GM23338 (cell line): ENCODE measurements around the gene LHX4. TPM values are rescaled to one million over a fixed set of nuclear protein-coding genes. Genes with fewer than 3 reads are reported as not detected.

Experiments used
- ATAC-seq: fragments of 200-7000 bp; cut with Tn5 transposase; 3 replicates; pipeline ENCODE4 v1.9.1; 2020
- DNase-seq: peaks from one replicate; pipeline ENCODE4 v3.0.0-alpha.2; 2015; ENCODE audit warnings: low spot score
- H2AFZ ChIP-seq: fragments of 200-600 bp; sonication (generic); 2 replicates; pipeline ENCODE4 v1.8.0; 2016; ENCODE audit warnings: antibody characterized with exemption, mild to moderate bottlenecking, moderate library complexity
- H3F3A ChIP-seq: fragments of 200-600 bp; sonication (generic); replicated peaks from 2 replicates; pipeline ENCODE4 v1.8.0; 2017; ENCODE audit warnings: antibody characterized with exemption, mixed run types, low read depth
- H3K27ac ChIP-seq: fragments of 200-600 bp; sonication (generic); 2 replicates; pipeline ENCODE4 v1.6.1; 2016; ENCODE audit warnings: low read depth
- H3K27me3 ChIP-seq: fragments of 200-600 bp; sonication (generic); 2 replicates; pipeline ENCODE4 v1.8.0; 2016; ENCODE audit warnings: mild to moderate bottlenecking, mixed run types, moderate library complexity; ENCODE audit not compliant: insufficient read depth
- H3K36me3 ChIP-seq: fragments of 200-600 bp; sonication (generic); 2 replicates; pipeline ENCODE4 v1.8.0; 2016; ENCODE audit warnings: mild to moderate bottlenecking; ENCODE audit not compliant: insufficient read depth
- H3K4me1 ChIP-seq: fragments of 200-600 bp; sonication (generic); 2 replicates; pipeline ENCODE4 v1.8.0; 2016; ENCODE audit warnings: mild to moderate bottlenecking, moderate library complexity; ENCODE audit not compliant: insufficient read depth
- H3K4me2 ChIP-seq: fragments of 200-600 bp; sonication (generic); 2 replicates; pipeline ENCODE4 v1.7.1; 2017; ENCODE audit warnings: mixed run types
- H3K4me3 ChIP-seq: fragments of 200-600 bp; sonication (generic); 2 replicates; pipeline ENCODE4 v1.6.1; 2016; ENCODE audit warnings: mixed run types
- H3K79me2 ChIP-seq: fragments of 200-600 bp; sonication (generic); replicated peaks from 2 replicates; pipeline ENCODE4 v1.8.0; 2017; ENCODE audit warnings: mild to moderate bottlenecking; ENCODE audit not compliant: insufficient read depth
- H3K9me2 ChIP-seq: fragments of 200-600 bp; sonication (generic); 2 replicates; pipeline ENCODE4 v1.8.0; 2017; ENCODE audit not compliant: insufficient read depth
- H4K20me1 ChIP-seq: fragments of 200-600 bp; sonication (generic); replicated peaks from 2 replicates; pipeline ENCODE4 v1.8.0; 2017; ENCODE audit warnings: mild to moderate bottlenecking; ENCODE audit not compliant: insufficient read depth
- H3K27ac Mint-ChIP-seq: 2 replicates; pipeline ENCODE4 v1.8.0; 2020; ENCODE audit warnings: inconsistent platforms, mild to moderate bottlenecking, moderate library complexity, mixed read lengths
- H3K27me3 Mint-ChIP-seq: 3 replicates; pipeline ENCODE4 v1.8.0; 2022; ENCODE audit warnings: low read depth, mild to moderate bottlenecking, moderate library complexity, mixed read lengths, inconsistent platforms; ENCODE audit not compliant: insufficient read depth, poor library complexity
- H3K36me3 Mint-ChIP-seq: 3 replicates; pipeline ENCODE4 v1.8.0; 2021; ENCODE audit warnings: low read depth, mild to moderate bottlenecking, inconsistent platforms, moderate library complexity, mixed read lengths
- H3K4me1 Mint-ChIP-seq: 3 replicates; pipeline ENCODE4 v1.8.0; 2020; ENCODE audit warnings: mild to moderate bottlenecking, inconsistent platforms, mixed read lengths
- H3K4me3 Mint-ChIP-seq: 3 replicates; pipeline ENCODE4 v1.8.0; 2021; ENCODE audit warnings: moderate library complexity, mild to moderate bottlenecking, inconsistent platforms, mixed read lengths
- H3K9me3 Mint-ChIP-seq: 3 replicates; pipeline ENCODE4 v1.8.0; 2020; ENCODE audit warnings: moderate library complexity, mild to moderate bottlenecking, inconsistent platforms, mixed read lengths
- CREB1 ChIP-seq: fragments of 250-450 bp; sonication (Bioruptor Pico); IDR thresholded peaks from 2 replicates; pipeline ENCODE4 v1.5.0; 2020; ENCODE audit warnings: low read depth, mild to moderate bottlenecking, moderate library complexity
- CTCF ChIP-seq, 2 experiments: fragments of 200-600 bp in 1 of 2; sonication (generic) in 1 of 2; conservative IDR thresholded peaks; 2 replicates each; pipeline versions ENCODE4 v1.5.1 to v1.6.1; 2016 to 2017; ENCODE audit warnings: antibody characterized with exemption in 2 of 2, low read depth in 2 of 2, mild to moderate bottlenecking in 2 of 2, moderate library complexity in 1 of 2
- EZH2 ChIP-seq: fragments of 200-600 bp; sonication (generic); IDR thresholded peaks from one replicate; pipeline ENCODE4 v1.8.0; 2017; ENCODE audit warnings: antibody characterized with exemption, mild to moderate bottlenecking, low read depth; ENCODE audit not compliant: unreplicated experiment
- EZH2phosphoT487 ChIP-seq: fragments of 200-600 bp; sonication (generic); IDR thresholded peaks from one replicate; pipeline ENCODE4 v1.8.1; 2018; ENCODE audit warnings: antibody characterized with exemption; ENCODE audit not compliant: unreplicated experiment
- JUNB ChIP-seq: IDR thresholded peaks from one replicate; pipeline ENCODE4 v1.6.1; 2016; ENCODE audit warnings: antibody characterized with exemption; ENCODE audit not compliant: unreplicated experiment
- NANOG ChIP-seq: IDR thresholded peaks from 2 replicates; pipeline ENCODE4 v1.6.1; 2016; ENCODE audit warnings: antibody characterized with exemption, borderline replicate concordance
- POLR2AphosphoS5 ChIP-seq: IDR thresholded peaks from 2 replicates; pipeline ENCODE4 v1.6.1; 2016; ENCODE audit warnings: antibody characterized with exemption, low read depth
- REST ChIP-seq: IDR thresholded peaks from one replicate; pipeline ENCODE4 v1.6.1; 2018; ENCODE audit warnings: antibody characterized with exemption; ENCODE audit not compliant: unreplicated experiment
- STAT1 ChIP-seq: IDR thresholded peaks from one replicate; pipeline ENCODE4 v1.6.1; 2016; ENCODE audit warnings: antibody characterized with exemption; ENCODE audit not compliant: unreplicated experiment
- ZNF114 ChIP-seq: fragments of 250-450 bp; sonication (Bioruptor Pico); IDR thresholded peaks from 2 replicates; pipeline ENCODE4 v1.5.0; 2020; ENCODE audit warnings: mild to moderate bottlenecking, moderate library complexity
- ZNF331 ChIP-seq: fragments of 250-450 bp; sonication (Bioruptor Pico); IDR thresholded peaks from 2 replicates; pipeline ENCODE4 v1.5.0; 2020; ENCODE audit warnings: low read depth, mild to moderate bottlenecking, moderate library complexity
- polyA plus RNA-seq: library from polyadenylated mRNA; unstranded; fragments of >200 nt; fragmentation: Nextera tagmentation; extraction: Ambion mirVana; gene quantifications from 2 replicates; pipeline ENCODE4 v1.2.1, GENCODE V29; 2016
- total RNA-seq: library from RNA; depleted of rRNA; stranded (reverse); fragments of >200 nt; shearing (Covaris generic); gene quantifications from 2 replicates; pipeline ENCODE4 v1.2.3, GENCODE V29; 2014
- TF ChIP-seq, protein P1 (sequence below): fragments of 250-450 bp; sonication (Bioruptor Pico); IDR thresholded peaks from 2 replicates; pipeline ENCODE4 v1.5.0; 2020; ENCODE audit warnings: mild to moderate bottlenecking, moderate library complexity
- TF ChIP-seq, protein P2 (sequence below): IDR thresholded peaks from 2 replicates; pipeline ENCODE4 v1.6.1; 2016; ENCODE audit warnings: antibody characterized with exemption

The LHX4 gene
- total and polyA plus RNA-seq, 2 experiments from 2014 or later = 1.4 to 2.5 TPM

- Mint-ChIP-seq H3K4me1 (no peaks in the 10 kb centered on the region), H3K36me3 (peaks cover 15% of the 10 kb centered on the region; the same call in 2 of the 3 replicates), H3K27ac (no peak overlapping the region), H3K4me3 (no peak overlapping the region), H3K27me3 (no peaks in the 10 kb centered on the region), H3K9me3 (no peaks in the 10 kb centered on the region)
- Histone ChIP-seq H3K4me2 (no peak overlapping the region), H3K79me2 (no peaks in the 10 kb centered on the region), H3K4me1 (no peaks in the 10 kb centered on the region), H2AFZ (no peak overlapping the region), H3K27ac (no peak overlapping the region), H3K27me3 (no peaks in the 10 kb centered on the region), H3K36me3 (no peaks in the 10 kb centered on the region), H3F3A (no peaks in the 10 kb centered on the region), H4K20me1 (no peaks in the 10 kb centered on the region), H3K9me2 (no peaks in the 10 kb centered on the region), H3K4me3 (no peak overlapping the region)
- TF ChIP-seq ZNF114 (CRISPR knock-in tag) (no peak), CTCF (conservative IDR thresholded peaks at IDR 0.05; ENCODE audit: low read depth in 2 of 2) (no peak), REST (no peak), EZH2phosphoT487 (no peak), STAT1 (no peak), ZNF331 (CRISPR knock-in tag) (no peak), JUNB (no peak), POLR2AphosphoS5 (no peak), NANOG (no peak), CREB1 (no peak), EZH2 (no peak)
- TF ChIP-seq, protein P1, sequence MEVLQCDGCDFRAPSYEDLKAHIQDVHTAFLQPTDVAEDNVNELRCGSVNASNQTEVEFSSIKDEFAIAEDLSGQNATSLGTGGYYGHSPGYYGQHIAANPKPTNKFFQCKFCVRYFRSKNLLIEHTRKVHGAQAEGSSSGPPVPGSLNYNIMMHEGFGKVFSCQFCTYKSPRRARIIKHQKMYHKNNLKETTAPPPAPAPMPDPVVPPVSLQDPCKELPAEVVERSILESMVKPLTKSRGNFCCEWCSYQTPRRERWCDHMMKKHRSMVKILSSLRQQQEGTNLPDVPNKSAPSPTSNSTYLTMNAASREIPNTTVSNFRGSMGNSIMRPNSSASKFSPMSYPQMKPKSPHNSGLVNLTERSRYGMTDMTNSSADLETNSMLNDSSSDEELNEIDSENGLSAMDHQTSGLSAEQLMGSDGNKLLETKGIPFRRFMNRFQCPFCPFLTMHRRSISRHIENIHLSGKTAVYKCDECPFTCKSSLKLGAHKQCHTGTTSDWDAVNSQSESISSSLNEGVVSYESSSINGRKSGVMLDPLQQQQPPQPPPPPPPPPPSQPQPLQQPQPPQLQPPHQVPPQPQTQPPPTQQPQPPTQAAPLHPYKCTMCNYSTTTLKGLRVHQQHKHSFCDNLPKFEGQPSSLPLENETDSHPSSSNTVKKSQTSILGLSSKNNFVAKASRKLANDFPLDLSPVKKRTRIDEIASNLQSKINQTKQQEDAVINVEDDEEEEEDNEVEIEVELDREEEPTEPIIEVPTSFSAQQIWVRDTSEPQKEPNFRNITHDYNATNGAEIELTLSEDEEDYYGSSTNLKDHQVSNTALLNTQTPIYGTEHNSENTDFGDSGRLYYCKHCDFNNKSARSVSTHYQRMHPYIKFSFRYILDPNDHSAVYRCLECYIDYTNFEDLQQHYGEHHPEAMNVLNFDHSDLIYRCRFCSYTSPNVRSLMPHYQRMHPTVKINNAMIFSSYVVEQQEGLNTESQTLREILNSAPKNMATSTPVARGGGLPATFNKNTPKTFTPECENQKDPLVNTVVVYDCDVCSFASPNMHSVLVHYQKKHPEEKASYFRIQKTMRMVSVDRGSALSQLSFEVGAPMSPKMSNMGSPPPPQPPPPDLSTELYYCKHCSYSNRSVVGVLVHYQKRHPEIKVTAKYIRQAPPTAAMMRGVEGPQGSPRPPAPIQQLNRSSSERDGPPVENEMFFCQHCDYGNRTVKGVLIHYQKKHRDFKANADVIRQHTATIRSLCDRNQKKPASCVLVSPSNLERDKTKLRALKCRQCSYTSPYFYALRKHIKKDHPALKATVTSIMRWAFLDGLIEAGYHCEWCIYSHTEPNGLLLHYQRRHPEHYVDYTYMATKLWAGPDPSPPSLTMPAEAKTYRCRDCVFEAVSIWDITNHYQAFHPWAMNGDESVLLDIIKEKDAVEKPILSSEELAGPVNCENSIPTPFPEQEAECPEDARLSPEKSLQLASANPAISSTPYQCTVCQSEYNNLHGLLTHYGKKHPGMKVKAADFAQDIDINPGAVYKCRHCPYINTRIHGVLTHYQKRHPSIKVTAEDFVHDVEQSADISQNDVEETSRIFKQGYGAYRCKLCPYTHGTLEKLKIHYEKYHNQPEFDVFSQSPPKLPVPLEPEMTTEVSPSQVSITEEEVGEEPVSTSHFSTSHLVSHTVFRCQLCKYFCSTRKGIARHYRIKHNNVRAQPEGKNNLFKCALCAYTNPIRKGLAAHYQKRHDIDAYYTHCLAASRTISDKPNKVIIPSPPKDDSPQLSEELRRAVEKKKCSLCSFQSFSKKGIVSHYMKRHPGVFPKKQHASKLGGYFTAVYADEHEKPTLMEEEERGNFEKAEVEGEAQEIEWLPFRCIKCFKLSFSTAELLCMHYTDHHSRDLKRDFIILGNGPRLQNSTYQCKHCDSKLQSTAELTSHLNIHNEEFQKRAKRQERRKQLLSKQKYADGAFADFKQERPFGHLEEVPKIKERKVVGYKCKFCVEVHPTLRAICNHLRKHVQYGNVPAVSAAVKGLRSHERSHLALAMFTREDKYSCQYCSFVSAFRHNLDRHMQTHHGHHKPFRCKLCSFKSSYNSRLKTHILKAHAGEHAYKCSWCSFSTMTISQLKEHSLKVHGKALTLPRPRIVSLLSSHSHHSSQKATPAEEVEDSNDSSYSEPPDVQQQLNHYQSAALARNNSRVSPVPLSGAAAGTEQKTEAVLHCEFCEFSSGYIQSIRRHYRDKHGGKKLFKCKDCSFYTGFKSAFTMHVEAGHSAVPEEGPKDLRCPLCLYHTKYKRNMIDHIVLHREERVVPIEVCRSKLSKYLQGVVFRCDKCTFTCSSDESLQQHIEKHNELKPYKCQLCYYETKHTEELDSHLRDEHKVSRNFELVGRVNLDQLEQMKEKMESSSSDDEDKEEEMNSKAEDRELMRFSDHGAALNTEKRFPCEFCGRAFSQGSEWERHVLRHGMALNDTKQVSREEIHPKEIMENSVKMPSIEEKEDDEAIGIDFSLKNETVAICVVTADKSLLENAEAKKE (CRISPR knock-in tag) = no peak
- TF ChIP-seq, protein P2, sequence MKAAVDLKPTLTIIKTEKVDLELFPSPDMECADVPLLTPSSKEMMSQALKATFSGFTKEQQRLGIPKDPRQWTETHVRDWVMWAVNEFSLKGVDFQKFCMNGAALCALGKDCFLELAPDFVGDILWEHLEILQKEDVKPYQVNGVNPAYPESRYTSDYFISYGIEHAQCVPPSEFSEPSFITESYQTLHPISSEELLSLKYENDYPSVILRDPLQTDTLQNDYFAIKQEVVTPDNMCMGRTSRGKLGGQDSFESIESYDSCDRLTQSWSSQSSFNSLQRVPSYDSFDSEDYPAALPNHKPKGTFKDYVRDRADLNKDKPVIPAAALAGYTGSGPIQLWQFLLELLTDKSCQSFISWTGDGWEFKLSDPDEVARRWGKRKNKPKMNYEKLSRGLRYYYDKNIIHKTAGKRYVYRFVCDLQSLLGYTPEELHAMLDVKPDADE = no peak
- ATAC-seq (no peak), DNase-seq (no peak)
Measured at GRCh38 chr1:180288940-180289339, 58.9 kb downstream of the LHX4 start.
